GM12878 (cell line): ENCODE data around the gene TRABD. TPM values are rescaled to one million over a fixed set of nuclear protein-coding genes. Genes with fewer than 3 reads are reported as not detected.

ENCODE experiments used
- ATAC-seq: fragments of 200-7000 bp; cut with Tn5 transposase; 3 replicates; pipeline ENCODE4 v1.9.1; 2020; ENCODE audit warnings: mild to moderate bottlenecking, moderate library complexity
- BruUV-seq: library from RNA; stranded (reverse); fragments of 400-500 nt; replicated peaks from 2 replicates; lab custom pipeline; 2021; lab: Mats Ljungman, UMichigan
- CTCF ChIA-PET: fragments of 300-600 bp; sonication (Branson Sonifier 250); formaldehyde crosslinking; extraction: SDS; loops from one replicate; lab custom pipeline; 2021; ENCODE audit warnings: inconsistent platforms; lab: Yijun Ruan, JAX
- POLR2A ChIA-PET: fragments of 350-600 bp; formaldehyde crosslinking; extraction: SDS; loops from one replicate; lab custom pipeline; 2021; ENCODE audit warnings: inconsistent platforms; lab: Charles Lee
- RAD21 ChIA-PET: fragments of 300-600 bp; sonication (Branson Sonifier 250); formaldehyde crosslinking; loops from one replicate; lab custom pipeline; 2023; ENCODE audit warnings: antibody characterized with exemption; ENCODE audit not compliant: unreplicated experiment; lab: Charles Lee
- SMC1A ChIA-PET: fragments of 300-600 bp; sonication (Branson Sonifier 250); formaldehyde crosslinking; loops from one replicate; lab custom pipeline; 2023; ENCODE audit not compliant: unreplicated experiment, uncharacterized antibody; lab: Charles Lee
- DNase-seq: peaks from one replicate; pipeline ENCODE4 v3.0.0-alpha.2; 2011; ENCODE audit warnings: low read depth, low spot score
- FAIRE-seq: peaks from 3 replicates; lab custom pipeline; 2011; peaks lifted over from hg19 to GRCh38; lab: Jason Lieb, UNC
- H2AFZ ChIP-seq: 2 replicates; pipeline ENCODE4 v1.6.0; 2011; ENCODE audit warnings: low read depth, low read length, control low read depth; ENCODE audit not compliant: control insufficient read depth
- H3K27ac ChIP-seq: 2 replicates; pipeline ENCODE4 v1.5.1; 2011; ENCODE audit warnings: control low read depth; ENCODE audit not compliant: control insufficient read depth, insufficient read depth
- H3K27me3 ChIP-seq, 2 experiments: replicated peaks in 1 of 2; 2 replicates each; pipeline versions ENCODE4 v1.6.0 to v1.6.1; 2011; ENCODE audit warnings: low read length in 1 of 2; ENCODE audit not compliant: control insufficient read depth in 2 of 2, insufficient read depth in 2 of 2
- H3K36me3 ChIP-seq, 2 experiments: 2 replicates each; pipeline ENCODE4 v1.5.1; 2011; ENCODE audit warnings: low read length in 1 of 2; ENCODE audit not compliant: control insufficient read depth in 2 of 2, insufficient read depth in 2 of 2
- H3K4me1 ChIP-seq: 2 replicates; pipeline ENCODE4 v1.6.1; 2011; ENCODE audit warnings: mild to moderate bottlenecking, low read length, moderate library complexity, mixed read lengths; ENCODE audit not compliant: control insufficient read depth, insufficient read depth
- H3K4me2 ChIP-seq: 2 replicates; pipeline ENCODE4 v1.6.0; 2011; ENCODE audit warnings: control low read depth; ENCODE audit not compliant: control insufficient read depth, insufficient read depth
- H3K4me3 ChIP-seq: fragments of 200-600 bp; sonication (generic); 2 replicates; pipeline ENCODE4 v1.5.1; 2016
- H3K79me2 ChIP-seq: 2 replicates; pipeline ENCODE4 v1.6.0; 2011; ENCODE audit warnings: low read length; ENCODE audit not compliant: control insufficient read depth, insufficient read depth
- H3K9ac ChIP-seq: 2 replicates; pipeline ENCODE4 v1.8.0; 2011; ENCODE audit warnings: low read length, control low read depth, mixed read lengths; ENCODE audit not compliant: control insufficient read depth, insufficient read depth
- H3K9me3 ChIP-seq: replicated peaks from 3 replicates; pipeline ENCODE4 v1.5.1; 2011; ENCODE audit warnings: mild to moderate bottlenecking, low read length; ENCODE audit not compliant: control insufficient read depth, insufficient read depth
- H4K20me1 ChIP-seq: 2 replicates; pipeline ENCODE4 v1.6.0; 2011; ENCODE audit not compliant: control insufficient read depth, insufficient read depth
- DPF2 ChIP-seq: fragments of 450-650 bp; IDR thresholded peaks from 2 replicates; pipeline ENCODE4 v1.6.1; 2017; ENCODE audit warnings: mild to moderate bottlenecking
- KAT2A ChIP-seq: conservative IDR thresholded peaks from 2 replicates; pipeline ENCODE4 v1.6.1; 2011; ENCODE audit warnings: low read depth, low read length; ENCODE audit not compliant: control insufficient read depth
- NFXL1 ChIP-seq: fragments of 450-650 bp; IDR thresholded peaks from 2 replicates; pipeline ENCODE4 v1.6.1; 2017; ENCODE audit warnings: antibody characterized with exemption, mild to moderate bottlenecking, borderline replicate concordance
- TAF1 ChIP-seq: IDR thresholded peaks from 2 replicates; pipeline ENCODE4 v1.6.1; 2011; ENCODE audit warnings: mild to moderate bottlenecking, low read depth, low read length, borderline replicate concordance
- TCF12 ChIP-seq: IDR thresholded peaks from 2 replicates; pipeline ENCODE4 v1.6.1; 2011; ENCODE audit warnings: low read depth, mild to moderate bottlenecking, low read length
- WRNIP1 ChIP-seq: IDR thresholded peaks from 2 replicates; pipeline ENCODE4 v1.6.1; 2011; ENCODE audit warnings: low read depth, low read length, improper control_type of control experiment, borderline replicate concordance
- YBX1 ChIP-seq: fragments of 450-650 bp; IDR thresholded peaks from 2 replicates; pipeline ENCODE4 v1.6.1; 2016; ENCODE audit warnings: antibody characterized with exemption
- ZNF24 ChIP-seq: fragments of 450-650 bp; IDR thresholded peaks from 2 replicates; pipeline ENCODE4 v1.6.1; 2017; ENCODE audit warnings: antibody characterized with exemption, mild to moderate bottlenecking
- WGBS: methylation state at CpG from one replicate; pipeline ENCODE4 v1.1.6; 2016; ENCODE audit warnings: low lambda C conversion rate; ENCODE audit not compliant: insufficient replicate concordance, insufficient coverage; ENCODE audit errors: missing lambda C conversion rate; 5-methylcytosine and 5-hydroxymethylcytosine counted together
- in situ Hi-C: fragments of 300-500 bp; cut with MboI; formaldehyde crosslinking; loops from 9 replicates; pipeline ENCODE4 v1.14.3; 2018; ENCODE audit warnings: mixed read lengths
- intact Hi-C: fragments of 100-400 bp; cut with micrococcal nuclease; formaldehyde crosslinking; loops from one replicate; pipeline ENCODE4 v1.14.2; 2022; ENCODE audit not compliant: unreplicated experiment
- polyA plus RNA-seq, 11 experiments: library from polyadenylated mRNA; depleted of rRNA in 4 of 11; unstranded in 6 of 11; stranded (reverse) in 5 of 11; fragments of >200 nt; fragmentation: Nextera tagmentation in 4 of 11; fragmentation: Illumina TruSeq in 1 of 11; extraction: Ambion mirVana in 4 of 11; extraction: Trizol in 1 of 11; gene quantifications; 1 replicate in 1 of 11; 2 replicates in 10 of 11; pipeline versions ENCODE4 v1.2.1 to v1.2.3, GENCODE V29; 2011 to 2016; ENCODE audit warnings: inconsistent platforms in 2 of 11, missing spikeins in 2 of 11, low read depth in 1 of 11
- total RNA-seq, 4 experiments: library from RNA; depleted of rRNA in 3 of 4; stranded (reverse); fragments of >200 nt in 3 of 4; fragmentation: Illumina TruSeq in 1 of 4; extraction: Trizol in 1 of 4; gene quantifications; 2 replicates each; pipeline versions ENCODE4 v1.2.1 to v1.2.3, GENCODE V29; 2013 to 2021
- TF ChIP-seq, protein P1 (sequence below): IDR thresholded peaks from 2 replicates; pipeline ENCODE4 v1.6.1; 2012; ENCODE audit warnings: low read depth, low read length, improper control_type of control experiment

TRABD gene
- total and polyA plus RNA-seq, 10 of the 15 experiments (the other 5 are each of a cell fraction or from before 2014, with no cell fraction given): 0.43 to 116 (median 58.1) TPM

- H3K27ac ChIP-seq: no peak overlapping the region
- intact Hi-C loops: loop anchor here (10.0 kb wide), 1 partner anchor 226 kb away; the partner anchor contains the start of gene SBF1
These were observed 62.7 kb downstream of the TRABD start for GRCh38 chr22:50248196-50249081.

More at GRCh38 chr22:50248196-50249081, 62.7 kb downstream of the TRABD start:
- in situ Hi-C loops: no loop called here
- Histone ChIP-seq H3K9me3 (no peaks in the 10 kb centered on the region), H3K4me2 (peak overlapping the region; percentile 33; the same call in 1 of the 2 replicates), H3K36me3 (peaks cover 6 to 14% of the 10 kb centered on the region in 2 experiments; a peak in 3 of 4 replicates), H2AFZ (no peak overlapping the region)
- ChIA-PET RAD21 (no interaction called here), POLR2A (no interaction called here)
- DNase-seq: no peak
- no peak for FAIRE-seq
- TF ChIP-seq DPF2 (no peak), WRNIP1 (no peak), ZNF24 (no peak), KAT2A (no peak), NFXL1 (no peak), TAF1 (no peak), YBX1 (no peak), TCF12 (no peak)
- TF ChIP-seq, protein P1, sequence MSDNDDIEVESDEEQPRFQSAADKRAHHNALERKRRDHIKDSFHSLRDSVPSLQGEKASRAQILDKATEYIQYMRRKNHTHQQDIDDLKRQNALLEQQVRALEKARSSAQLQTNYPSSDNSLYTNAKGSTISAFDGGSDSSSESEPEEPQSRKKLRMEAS: no peak
- TF ChIP-seq, all 136 proteins: peak for 0
- BruUV-seq: no TSS peak
- no peak for ATAC-seq
- Histone ChIP-seq H3K4me3 (no peak overlapping the region), H3K9ac (no peak overlapping the region), H3K79me2 (peaks cover 38% of the 10 kb centered on the region), H4K20me1 (no peaks in the 10 kb centered on the region; the same call in none of the 2 replicates), H3K4me1 (peaks cover 32% of the 10 kb centered on the region), H3K27me3 (no peaks in the 10 kb centered on the region)
- 86% methylated on average over 27 of the region's 29 CpGs for WGBS
- CTCF ChIA-PET: no interaction called here
- SMC1A ChIA-PET: no interaction called here

Other genes starting within 250 kb of the TRABD start
Only the 7 nearest of the 14 such genes appear.
- not detected in 2 replicates for gene MOV10L1, start 95.9 kb upstream of the TRABD start, total RNA-seq (2014; rRNA removed)
- gene MOV10L1, start 95.9 kb upstream of the TRABD start, total RNA-seq (2014; rRNA removed; fragmentation: Illumina TruSeq; extraction: Trizol): not detected in 2 replicates
- gene MOV10L1, start 95.9 kb upstream of the TRABD start, total RNA-seq (2021): not detected in 2 replicates
- not detected in 2 replicates for gene MOV10L1, start 95.9 kb upstream of the TRABD start, polyA plus RNA-seq (2011; rRNA removed)
- gene MOV10L1, start 95.9 kb upstream of the TRABD start, polyA plus RNA-seq (2014; fragmentation: Illumina TruSeq; extraction: Trizol): not detected in 2 replicates
- gene MOV10L1, start 95.9 kb upstream of the TRABD start, polyA plus RNA-seq (2014; fragmentation: Nextera tagmentation; extraction: Ambion mirVana): not detected
- gene MOV10L1, start 95.9 kb upstream of the TRABD start, polyA plus RNA-seq (2014; rRNA removed): 0.22 TPM in 1 of 2 replicates, not detected in the other
- not detected for gene MOV10L1, start 95.9 kb upstream of the TRABD start, polyA plus RNA-seq (2016; fragmentation: Nextera tagmentation; extraction: Ambion mirVana)
- gene PANX2, start 15.2 kb upstream of the TRABD start, total RNA-seq (2014; rRNA removed): 0.17 TPM in 1 of 2 replicates, not detected in the other
- 0.04 TPM in 1 of 2 replicates, not detected in the other for gene PANX2, start 15.2 kb upstream of the TRABD start, total RNA-seq (2014; rRNA removed; fragmentation: Illumina TruSeq; extraction: Trizol)
- gene PANX2, start 15.2 kb upstream of the TRABD start, total RNA-seq (2021): 0.32 and 0.44 TPM in 2 replicates
- gene PANX2, start 15.2 kb upstream of the TRABD start, polyA plus RNA-seq (2011; rRNA removed): 0.04 TPM in 1 of 2 replicates, not detected in the other
- gene PANX2, start 15.2 kb upstream of the TRABD start, polyA plus RNA-seq (2014; fragmentation: Illumina TruSeq; extraction: Trizol): not detected in 2 replicates
- gene PANX2, start 15.2 kb upstream of the TRABD start, polyA plus RNA-seq (2014; fragmentation: Nextera tagmentation; extraction: Ambion mirVana): not detected
- 0.19 and 0.37 TPM in 2 replicates for gene PANX2, start 15.2 kb upstream of the TRABD start, polyA plus RNA-seq (2014; rRNA removed)
- gene PANX2, start 15.2 kb upstream of the TRABD start, polyA plus RNA-seq (2016; fragmentation: Nextera tagmentation; extraction: Ambion mirVana): not detected
- gene SELENOO, start 15.1 kb downstream of the TRABD start, total RNA-seq (2014; rRNA removed): 19.8 and 23.3 TPM in 2 replicates
- gene SELENOO, start 15.1 kb downstream of the TRABD start, total RNA-seq (2014; rRNA removed; fragmentation: Illumina TruSeq; extraction: Trizol): 4.1 and 4.3 TPM in 2 replicates
- 18.1 and 21.7 TPM in 2 replicates for gene SELENOO, start 15.1 kb downstream of the TRABD start, total RNA-seq (2021)
- 3.2 and 7.6 TPM in 2 replicates for gene SELENOO, start 15.1 kb downstream of the TRABD start, polyA plus RNA-seq (2011; rRNA removed)
- 0.16 and 2.4 TPM in 2 replicates for gene SELENOO, start 15.1 kb downstream of the TRABD start, polyA plus RNA-seq (2014; fragmentation: Illumina TruSeq; extraction: Trizol)
- 1 to 10 TPM in 1 of 2 experiments, under 1 TPM in 1; 0.42 to 1.4 TPM for gene SELENOO, start 15.1 kb downstream of the TRABD start, polyA plus RNA-seq (2014; fragmentation: Nextera tagmentation; extraction: Ambion mirVana)
- gene SELENOO, start 15.1 kb downstream of the TRABD start, polyA plus RNA-seq (2014; rRNA removed): 20.3 and 28.2 TPM in 2 replicates
- gene SELENOO, start 15.1 kb downstream of the TRABD start, polyA plus RNA-seq (2016; fragmentation: Nextera tagmentation; extraction: Ambion mirVana): 1 to 10 TPM; 2.1 to 2.3 TPM
- gene TUBGCP6, start 59.1 kb downstream of the TRABD start, total RNA-seq (2014; rRNA removed): 29.8 and 31.1 TPM in 2 replicates
- 9.7 and 10.4 TPM in 2 replicates for gene TUBGCP6, start 59.1 kb downstream of the TRABD start, total RNA-seq (2014; rRNA removed; fragmentation: Illumina TruSeq; extraction: Trizol)
- gene TUBGCP6, start 59.1 kb downstream of the TRABD start, total RNA-seq (2021): 33.3 and 41.4 TPM in 2 replicates
- gene TUBGCP6, start 59.1 kb downstream of the TRABD start, polyA plus RNA-seq (2011; rRNA removed): 7.7 and 16.1 TPM in 2 replicates
- gene TUBGCP6, start 59.1 kb downstream of the TRABD start, polyA plus RNA-seq (2014; fragmentation: Illumina TruSeq; extraction: Trizol): 5.7 and 9.6 TPM in 2 replicates
- 1 to 10 TPM in 1 of 2 experiments, under 1 TPM in 1; 0.74 to 2.0 TPM for gene TUBGCP6, start 59.1 kb downstream of the TRABD start, polyA plus RNA-seq (2014; fragmentation: Nextera tagmentation; extraction: Ambion mirVana)
- 35.5 and 42.2 TPM in 2 replicates for gene TUBGCP6, start 59.1 kb downstream of the TRABD start, polyA plus RNA-seq (2014; rRNA removed)
- gene TUBGCP6, start 59.1 kb downstream of the TRABD start, polyA plus RNA-seq (2016; fragmentation: Nextera tagmentation; extraction: Ambion mirVana): 10 to 100 TPM; 22.8 to 23.0 TPM
- 13.8 and 20.5 TPM in 2 replicates for gene HDAC10, start 65.4 kb downstream of the TRABD start, total RNA-seq (2014; rRNA removed)
- gene HDAC10, start 65.4 kb downstream of the TRABD start, total RNA-seq (2014; rRNA removed; fragmentation: Illumina TruSeq; extraction: Trizol): 3.9 and 5.1 TPM in 2 replicates
- gene HDAC10, start 65.4 kb downstream of the TRABD start, total RNA-seq (2021): 42.4 and 48.6 TPM in 2 replicates
- 4.4 and 7.9 TPM in 2 replicates for gene HDAC10, start 65.4 kb downstream of the TRABD start, polyA plus RNA-seq (2011; rRNA removed)
- gene HDAC10, start 65.4 kb downstream of the TRABD start, polyA plus RNA-seq (2014; fragmentation: Illumina TruSeq; extraction: Trizol): 1.2 and 4.3 TPM in 2 replicates
- gene HDAC10, start 65.4 kb downstream of the TRABD start, polyA plus RNA-seq (2014; fragmentation: Nextera tagmentation; extraction: Ambion mirVana): under 1 TPM; 0.26 to 0.51 TPM
- gene HDAC10, start 65.4 kb downstream of the TRABD start, polyA plus RNA-seq (2014; rRNA removed): 42.3 and 51.7 TPM in 2 replicates
- gene HDAC10, start 65.4 kb downstream of the TRABD start, polyA plus RNA-seq (2016; fragmentation: Nextera tagmentation; extraction: Ambion mirVana): 1 to 10 TPM; 4.5 to 5.0 TPM
- 22.8 and 23.0 TPM in 2 replicates for gene MAPK12, start 75.8 kb downstream of the TRABD start, total RNA-seq (2014; rRNA removed)
- gene MAPK12, start 75.8 kb downstream of the TRABD start, total RNA-seq (2014; rRNA removed; fragmentation: Illumina TruSeq; extraction: Trizol): 14.5 and 16.5 TPM in 2 replicates
- gene MAPK12, start 75.8 kb downstream of the TRABD start, total RNA-seq (2021): 34.0 and 38.9 TPM in 2 replicates
- 7.5 and 16.1 TPM in 2 replicates for gene MAPK12, start 75.8 kb downstream of the TRABD start, polyA plus RNA-seq (2011; rRNA removed)
- gene MAPK12, start 75.8 kb downstream of the TRABD start, polyA plus RNA-seq (2014; fragmentation: Illumina TruSeq; extraction: Trizol): 3.6 and 16.1 TPM in 2 replicates
- gene MAPK12, start 75.8 kb downstream of the TRABD start, polyA plus RNA-seq (2014; fragmentation: Nextera tagmentation; extraction: Ambion mirVana): 1 to 10 TPM; 1.1 to 3.8 TPM
- gene MAPK12, start 75.8 kb downstream of the TRABD start, polyA plus RNA-seq (2014; rRNA removed): 32.0 and 33.2 TPM in 2 replicates
- 10 to 100 TPM in 1 of 2 experiments, 1 to 10 TPM in 1; 9.5 to 17.1 TPM for gene MAPK12, start 75.8 kb downstream of the TRABD start, polyA plus RNA-seq (2016; fragmentation: Nextera tagmentation; extraction: Ambion mirVana)
- gene MAPK11, start 84.5 kb downstream of the TRABD start, total RNA-seq (2014; rRNA removed): 9.4 and 10.0 TPM in 2 replicates
- 3.8 and 4.0 TPM in 2 replicates for gene MAPK11, start 84.5 kb downstream of the TRABD start, total RNA-seq (2014; rRNA removed; fragmentation: Illumina TruSeq; extraction: Trizol)
- gene MAPK11, start 84.5 kb downstream of the TRABD start, total RNA-seq (2021): 10.8 and 12.8 TPM in 2 replicates
- 2.5 and 6.2 TPM in 2 replicates for gene MAPK11, start 84.5 kb downstream of the TRABD start, polyA plus RNA-seq (2011; rRNA removed)
- gene MAPK11, start 84.5 kb downstream of the TRABD start, polyA plus RNA-seq (2014; fragmentation: Illumina TruSeq; extraction: Trizol): 1.4 and 3.7 TPM in 2 replicates
- gene MAPK11, start 84.5 kb downstream of the TRABD start, polyA plus RNA-seq (2014; fragmentation: Nextera tagmentation; extraction: Ambion mirVana): under 1 TPM; 0.05 to 0.16 TPM
- gene MAPK11, start 84.5 kb downstream of the TRABD start, polyA plus RNA-seq (2014; rRNA removed): 11.6 and 14.0 TPM in 2 replicates
- under 1 TPM; 0.44 to 0.58 TPM for gene MAPK11, start 84.5 kb downstream of the TRABD start, polyA plus RNA-seq (2016; fragmentation: Nextera tagmentation; extraction: Ambion mirVana)